ENCODE results near the gene ZBED4.
A peak's percentile ranks its signal among the peaks of the same experiment; 100 is the strongest.
"Not testable (repeated sequence)": the region's sequence is repeated elsewhere in the genome, so short reads cannot be mapped to it uniquely, and the experiment has no call there.

Gene ZBED4

GRCh38 chr22:49827853-49828598 is 25.6 kb upstream of the ZBED4 start, which contains the start of gene BRD1:
Gene BRD1, minus strand, starts transcription at chr22:49827873. Its CDS starts 3,556 bp downstream, at chr22:49824317.
- DNase-seq, result peak; percentile 31

DNA sequence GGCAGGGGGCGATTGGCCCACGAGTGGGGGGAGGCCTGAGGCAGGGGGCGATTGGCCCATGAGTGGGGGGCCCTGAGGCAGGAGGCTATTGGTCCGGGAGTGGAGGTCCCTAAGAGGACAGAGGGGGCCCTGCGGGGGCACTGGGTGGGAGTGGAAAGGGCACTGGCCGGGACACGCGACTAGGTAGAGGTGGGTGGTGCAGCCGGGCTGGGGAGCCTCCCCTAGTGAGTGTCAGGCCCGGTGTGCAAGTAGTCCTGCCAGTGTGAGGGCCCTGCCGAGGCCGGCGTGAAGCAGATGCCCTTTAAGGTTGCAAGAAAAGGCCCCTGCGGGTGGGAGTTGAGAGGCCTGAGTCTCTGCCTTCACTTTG is 25.1 kb upstream of the ZBED4 start:
- no peak for DNase-seq

DNA sequence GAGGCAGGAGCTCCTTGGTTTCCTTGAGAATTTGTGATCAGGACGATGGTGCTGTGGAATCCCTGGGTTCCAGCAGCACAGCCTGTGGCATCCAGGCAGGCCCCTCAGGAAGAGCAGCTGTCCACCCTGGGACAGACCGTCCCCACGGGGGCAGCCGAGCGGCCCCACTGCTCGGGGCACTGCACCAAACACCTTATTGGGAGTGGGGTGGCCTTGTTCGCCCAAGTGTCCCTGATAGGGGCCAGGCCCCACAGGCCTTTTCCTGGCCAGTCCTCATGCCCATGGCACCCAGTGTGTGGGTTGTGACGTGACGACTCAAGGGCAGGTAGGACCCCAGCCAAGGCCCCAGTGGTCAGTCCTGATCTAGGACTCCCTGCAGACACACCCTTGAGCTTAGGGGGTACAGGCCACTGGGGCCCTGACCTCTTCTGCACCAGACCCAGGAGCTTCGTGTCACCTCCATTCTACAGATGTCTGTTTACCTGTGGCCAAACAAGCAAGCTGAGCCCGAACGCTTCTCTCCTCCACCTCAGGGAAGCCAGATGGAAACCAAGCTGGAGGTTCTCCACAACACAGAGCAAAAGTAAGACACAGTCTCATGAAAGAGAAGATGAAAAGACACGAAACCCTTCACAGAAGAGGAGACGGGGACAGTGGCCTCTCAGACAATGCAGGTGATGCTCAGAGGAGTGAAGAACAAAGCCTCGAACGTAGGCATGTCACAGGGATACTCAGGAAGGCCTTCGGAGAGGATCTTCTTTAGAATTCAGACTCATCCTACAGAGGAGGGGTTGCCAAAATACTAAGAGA is 24.4 kb upstream of the ZBED4 start:
- no peak for DNase-seq

DNA sequence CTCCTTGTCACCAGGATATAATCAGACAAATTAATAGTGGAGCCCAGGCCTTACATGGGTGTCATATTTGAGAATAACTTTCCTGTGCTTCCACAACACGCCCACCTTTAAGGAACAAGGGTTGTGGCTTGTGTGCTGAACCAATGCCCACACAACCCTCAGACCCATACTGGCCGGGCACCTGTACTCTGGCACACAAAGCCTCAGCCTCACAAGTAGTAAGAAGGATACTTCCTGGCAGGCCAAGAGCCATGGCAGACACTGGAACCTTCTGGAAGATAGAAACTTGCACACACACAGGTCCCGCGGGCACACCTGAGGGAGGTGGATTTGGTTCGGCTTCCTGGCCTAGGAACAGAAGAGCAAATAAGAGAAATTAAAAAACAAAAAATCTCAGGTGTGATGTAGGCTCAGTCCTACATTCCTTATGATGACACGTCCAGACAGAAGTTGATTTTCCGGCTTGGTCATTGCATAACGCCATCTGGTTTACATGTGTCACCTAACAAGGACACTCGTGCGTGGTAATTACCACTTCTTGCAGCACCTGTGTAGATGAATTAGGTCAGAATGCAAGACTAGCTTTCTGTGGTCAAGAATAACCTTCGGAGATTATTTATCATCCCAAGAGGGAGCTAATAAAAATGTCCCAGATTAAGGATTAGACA is 20.2 kb upstream of the ZBED4 start:
- DNase-seq, result no peak

GRCh38 chr22:49838771-49839717 is 14.6 kb upstream of the ZBED4 start:
- no peak for DNase-seq

GRCh38 chr22:49845241-49845640 is 8.4 kb upstream of the ZBED4 start:
- DNase-seq, result no peak

DNA sequence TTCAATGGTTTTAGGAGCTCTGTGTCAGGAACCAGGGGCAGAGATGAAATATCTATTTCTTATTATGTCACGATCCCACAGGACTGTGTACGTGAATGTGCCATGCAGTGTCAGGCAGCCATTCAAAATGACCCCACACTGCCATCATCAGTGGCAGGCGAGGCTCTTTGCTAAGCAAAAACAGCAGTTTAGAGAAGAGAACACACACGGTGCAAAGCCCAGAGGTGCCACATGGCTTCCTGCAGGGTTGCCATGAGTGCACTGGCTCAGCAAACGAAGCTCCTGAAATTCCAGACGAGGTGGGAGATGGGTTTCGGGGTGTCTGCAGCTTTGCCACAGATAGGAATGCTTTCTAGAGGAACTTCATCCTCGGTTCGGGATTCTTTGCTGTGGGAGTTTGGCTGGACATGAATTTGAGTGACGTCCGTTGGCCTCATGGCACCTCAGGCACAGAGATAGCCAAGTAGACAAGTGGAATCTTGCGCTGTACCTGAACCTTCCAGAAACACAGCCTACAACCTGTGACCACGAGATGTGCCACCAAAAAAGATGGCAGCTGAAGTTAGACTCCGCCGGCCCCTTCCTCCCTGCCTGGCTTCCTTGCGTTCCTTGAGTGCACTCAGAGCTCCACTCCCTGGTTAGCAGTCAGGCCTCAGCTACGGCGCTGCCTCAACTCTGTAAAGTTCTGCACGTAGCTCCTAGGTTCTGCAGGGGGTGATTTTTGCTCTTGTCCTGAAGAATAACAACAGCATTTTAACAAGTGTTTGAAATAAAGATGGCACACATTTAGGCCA is 7.8 kb upstream of the ZBED4 start:
- no peak for DNase-seq

DNA sequence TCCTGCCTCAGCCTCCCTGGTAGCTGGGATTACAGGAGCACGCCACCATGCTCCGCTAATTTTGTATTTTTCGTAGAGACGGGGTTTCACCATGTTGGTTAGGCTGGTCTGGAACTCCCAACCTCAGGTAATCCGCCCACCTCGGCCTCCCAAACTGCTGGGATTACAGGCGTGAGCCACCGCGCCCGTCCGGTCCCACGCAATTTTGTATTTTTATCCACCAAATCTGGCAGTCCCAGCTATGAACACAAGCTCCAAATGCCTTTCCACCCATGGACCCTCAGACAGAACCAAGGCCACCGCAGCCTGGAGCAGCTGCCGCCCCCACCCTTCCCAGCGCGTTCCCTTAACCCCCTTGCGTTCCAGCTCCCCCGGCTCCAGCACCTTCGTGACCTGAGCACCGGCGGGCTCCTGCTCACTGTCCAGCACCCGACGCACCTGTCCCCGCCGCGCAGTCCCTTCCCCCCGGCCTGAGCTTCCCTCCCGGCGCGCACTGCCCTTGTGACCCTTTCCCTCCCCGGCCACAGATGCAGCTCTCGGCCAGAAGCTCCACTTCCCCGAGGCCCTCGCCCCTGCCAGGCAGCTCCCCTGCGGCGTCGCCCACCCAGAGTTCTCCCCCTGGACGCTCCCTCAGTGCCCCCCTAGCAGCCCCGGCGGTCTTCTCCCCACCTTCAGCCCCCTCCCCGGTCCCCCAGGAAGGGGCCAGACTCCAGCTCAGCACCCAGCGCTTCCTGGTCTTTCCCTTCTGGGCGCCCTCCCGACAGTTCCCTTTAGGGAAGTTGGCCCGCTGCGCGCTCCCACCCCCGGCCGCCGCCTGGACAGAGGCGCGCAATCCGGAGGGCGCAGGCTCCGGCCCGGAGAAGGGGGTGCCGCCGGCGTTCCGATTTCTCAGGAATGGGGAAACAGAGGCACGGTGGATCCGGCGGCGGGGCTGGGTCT is 5.6 kb upstream of the ZBED4 start:
- DNase-seq, result no peak

- no peak for DNase-seq
These were observed 4.9 kb upstream of the ZBED4 start for GRCh38 chr22:49848690-49849160.

- DNase-seq, result no peak
These were observed 4.3 kb upstream of the ZBED4 start for GRCh38 chr22:49849161-49850020.

DNA sequence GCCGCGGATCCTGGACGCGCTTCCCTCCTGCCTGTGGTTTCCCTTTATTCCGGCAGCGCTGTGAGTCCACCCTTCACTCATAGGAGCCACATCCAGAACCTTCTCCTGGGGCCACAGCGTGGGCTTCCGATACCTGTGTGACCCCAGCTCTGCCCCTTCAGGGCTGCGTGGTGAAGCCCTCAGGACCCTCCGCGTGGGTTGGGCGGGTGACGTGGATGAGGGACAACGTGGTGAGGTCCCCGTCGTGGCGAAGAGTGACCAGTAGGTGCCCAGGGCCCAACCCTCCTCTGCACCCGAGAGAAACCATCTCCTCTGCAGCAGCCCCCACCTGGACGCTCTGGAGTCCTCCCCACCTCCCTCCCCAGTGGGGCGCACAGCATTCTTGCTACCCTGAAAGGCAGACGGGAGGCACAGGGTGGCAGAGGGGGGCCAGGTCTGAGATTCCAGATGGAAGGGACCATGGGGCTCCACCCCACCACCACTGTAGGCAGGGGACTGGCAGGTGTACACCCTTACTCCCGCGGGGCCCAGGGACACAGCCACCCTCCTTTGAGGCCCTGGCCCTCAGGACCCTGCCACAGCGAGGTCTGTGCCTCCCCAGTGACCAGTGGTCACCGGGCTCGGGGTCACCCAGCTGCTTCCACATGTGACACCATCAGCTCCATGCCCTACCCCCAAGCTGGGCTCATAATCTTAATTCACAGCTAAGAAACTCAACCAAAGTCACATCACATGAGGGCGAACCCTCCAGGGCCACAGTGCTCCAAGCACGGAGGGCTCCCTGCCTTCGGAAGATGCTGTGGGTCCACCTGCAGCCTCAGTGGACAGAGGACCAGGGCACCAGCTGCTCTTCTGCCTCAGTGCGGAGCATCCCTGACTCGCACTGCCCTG is 3.4 kb upstream of the ZBED4 start:
- DNase-seq, result no peak

DNA sequence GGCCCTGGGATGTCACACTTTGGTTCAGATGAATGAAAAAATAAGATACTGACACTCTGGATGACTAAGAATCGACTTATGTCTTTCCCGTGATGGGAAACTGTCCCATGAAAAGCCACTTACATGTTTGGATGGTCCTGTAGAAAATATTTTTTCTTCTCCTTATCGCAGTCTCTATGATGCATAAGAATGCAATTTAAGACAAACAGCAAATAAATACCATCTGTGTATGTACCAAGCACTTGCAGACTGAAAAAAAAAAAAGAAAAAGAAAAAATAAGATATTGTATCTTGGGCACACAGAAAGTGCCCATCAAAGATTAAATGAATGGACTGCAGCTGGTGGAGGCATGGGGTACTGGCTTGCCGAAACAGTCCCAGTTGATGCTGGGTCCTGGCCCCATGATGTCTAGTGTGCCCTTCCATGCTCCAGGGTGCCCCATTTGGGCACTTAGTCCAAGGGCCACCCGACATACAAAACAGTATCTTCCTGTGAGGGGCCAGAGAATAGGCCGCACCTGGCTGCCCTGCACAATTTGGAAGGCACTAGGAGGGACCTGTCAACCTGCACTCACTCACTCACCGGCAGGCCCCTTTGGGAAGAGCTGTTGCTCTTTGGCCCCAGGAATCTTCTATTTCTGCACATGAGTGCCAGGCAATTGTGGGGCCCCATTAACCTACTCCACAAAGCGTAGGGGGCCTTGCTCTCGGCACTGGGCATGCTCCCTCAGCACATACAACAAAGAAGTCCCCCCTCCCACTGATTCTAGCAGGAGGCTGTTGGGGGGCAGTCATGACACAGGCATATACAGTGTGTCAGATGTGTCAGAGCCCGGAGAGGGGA is 2.5 kb upstream of the ZBED4 start:
- DNase-seq, result no peak

- not testable (repeated sequence) for DNase-seq
These were observed 1.1 kb upstream of the ZBED4 start for GRCh38 chr22:49852568-49852897.

DNA sequence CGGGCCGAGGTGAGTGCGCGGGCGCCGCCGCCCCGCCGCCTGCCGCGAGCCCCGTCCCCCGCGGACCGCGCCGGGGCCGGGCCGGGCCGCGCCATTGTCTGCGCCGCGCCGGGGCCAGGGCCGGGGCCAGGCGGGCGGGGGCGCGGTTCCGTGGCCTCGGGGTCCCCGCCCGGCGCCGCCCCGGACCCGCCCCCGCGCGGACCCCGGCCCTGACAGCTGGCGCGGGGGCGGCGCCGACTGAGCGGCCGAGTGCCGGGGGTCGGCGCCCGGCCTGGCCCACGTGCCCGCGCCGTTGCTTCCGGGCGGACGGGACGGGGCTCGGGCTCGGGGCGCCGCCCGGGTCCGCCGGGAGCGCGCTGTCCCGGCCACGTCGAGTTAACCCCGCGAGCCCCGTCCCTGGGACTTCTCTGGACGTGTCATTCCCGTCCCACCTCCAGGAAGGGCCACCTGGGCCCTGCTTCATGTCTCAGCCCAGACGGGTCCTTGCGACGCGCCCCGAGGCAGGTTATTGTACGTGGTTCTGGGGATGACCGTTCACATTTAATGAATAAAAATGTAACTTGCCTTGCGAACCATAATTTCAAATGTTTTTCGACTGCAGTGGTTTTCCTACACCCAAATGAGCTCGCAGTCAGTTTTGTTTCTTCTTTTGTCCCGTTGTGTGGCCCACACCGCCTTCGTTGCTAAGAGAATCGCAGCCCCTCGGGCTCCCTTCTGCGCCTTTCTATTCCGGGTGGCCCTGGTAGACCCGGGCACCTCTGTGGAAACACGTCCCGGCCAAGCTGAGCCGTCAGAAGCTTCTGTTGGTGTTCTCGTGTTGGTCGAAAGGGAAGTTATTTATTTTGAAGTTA is 562 bp downstream of the ZBED4 start:
- DNase-seq, result no peak

DNA sequence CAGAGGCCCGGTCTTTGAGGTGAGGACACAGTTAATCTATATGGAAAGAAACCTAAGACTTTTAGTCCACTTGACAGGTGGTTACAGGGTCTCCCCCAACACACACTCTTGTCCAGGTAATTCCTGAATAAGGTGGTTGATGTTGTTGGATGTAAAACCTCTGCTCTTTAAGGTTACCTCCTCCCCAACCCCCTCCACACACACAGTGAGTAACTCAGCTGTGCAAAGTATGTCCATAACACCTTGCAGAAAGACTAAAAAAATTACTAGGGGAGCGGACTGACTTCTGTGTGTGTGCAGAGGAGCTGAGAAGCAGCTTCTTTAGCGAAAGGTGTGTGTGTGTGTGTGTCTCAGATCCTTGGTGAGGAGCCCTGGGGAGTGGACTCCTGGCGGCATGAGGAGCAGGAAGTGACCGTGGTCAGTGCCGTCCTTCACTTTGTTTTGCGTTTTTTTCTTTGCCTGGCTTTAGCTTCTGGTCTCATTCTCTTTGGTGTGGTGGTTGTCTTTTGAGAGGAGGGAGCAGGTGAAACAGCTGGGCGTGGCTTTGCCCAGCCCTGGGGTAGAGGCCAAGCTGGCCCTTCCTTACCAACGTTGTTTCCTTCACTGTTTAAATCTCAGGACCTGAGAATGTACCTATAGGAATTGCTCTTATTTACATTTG is 1.7 kb downstream of the ZBED4 start:
- no peak for DNase-seq

- DNase-seq, result no peak
These were observed 2.7 kb downstream of the ZBED4 start for GRCh38 chr22:49856343-49856742.

Measured in DMS153 (cell line).